DLD1 (cell line): ENCODE results near the gene VRK3.
"Not testable (repeated sequence)": the region's sequence is repeated elsewhere in the genome, so short reads cannot be mapped to it uniquely, and the experiment has no call there.

ENCODE experiments used
- in situ Hi-C: cut with HindIII; loops from 2 replicates; pipeline ENCODE4 v1.10.0; 2017; ENCODE audit warnings: low sequenced_read_pairs

The VRK3 gene

DNA sequence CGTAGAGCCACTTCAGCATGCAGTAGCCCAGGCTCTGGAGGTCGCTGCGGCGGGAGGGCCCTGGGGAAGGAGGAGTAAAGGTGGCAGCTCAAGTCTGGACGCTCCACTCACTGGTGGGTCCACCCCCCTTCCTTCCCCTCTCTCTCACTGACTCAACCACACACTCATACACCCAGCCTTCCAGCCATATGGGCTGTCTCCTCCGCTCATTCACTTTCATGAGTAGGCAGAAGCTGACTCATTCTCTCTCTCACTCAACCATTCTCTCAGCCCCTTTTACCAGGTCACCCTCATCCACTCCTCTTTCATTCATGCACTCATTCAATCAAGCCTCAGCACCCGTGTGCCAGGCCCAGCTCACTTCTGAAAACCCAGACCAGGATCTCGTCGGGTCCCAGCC, 36.7 kb downstream of the VRK3 start:
- in situ Hi-C loops: no loop called here

DNA sequence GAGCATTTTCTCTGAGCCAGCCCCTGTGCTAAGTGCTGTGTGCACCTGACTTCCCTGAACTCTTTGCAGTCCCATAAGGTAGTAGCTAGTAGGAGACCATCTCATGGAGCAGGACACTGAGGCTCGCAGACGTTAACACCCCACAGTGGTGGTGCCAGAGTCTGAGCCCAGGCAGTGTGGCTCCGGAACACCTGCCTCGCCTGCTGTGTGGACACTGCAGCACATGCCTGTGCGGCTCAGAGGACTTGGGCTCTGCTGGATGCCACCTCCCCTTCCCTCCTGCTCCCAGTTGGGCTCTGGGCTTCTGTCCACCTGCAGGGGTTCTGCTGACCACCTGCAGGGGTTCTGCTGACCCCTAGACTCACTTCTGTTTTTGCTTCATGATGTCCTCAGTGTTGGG, 37.2 kb downstream of the VRK3 start:
- in situ Hi-C loops: no loop called here

DNA sequence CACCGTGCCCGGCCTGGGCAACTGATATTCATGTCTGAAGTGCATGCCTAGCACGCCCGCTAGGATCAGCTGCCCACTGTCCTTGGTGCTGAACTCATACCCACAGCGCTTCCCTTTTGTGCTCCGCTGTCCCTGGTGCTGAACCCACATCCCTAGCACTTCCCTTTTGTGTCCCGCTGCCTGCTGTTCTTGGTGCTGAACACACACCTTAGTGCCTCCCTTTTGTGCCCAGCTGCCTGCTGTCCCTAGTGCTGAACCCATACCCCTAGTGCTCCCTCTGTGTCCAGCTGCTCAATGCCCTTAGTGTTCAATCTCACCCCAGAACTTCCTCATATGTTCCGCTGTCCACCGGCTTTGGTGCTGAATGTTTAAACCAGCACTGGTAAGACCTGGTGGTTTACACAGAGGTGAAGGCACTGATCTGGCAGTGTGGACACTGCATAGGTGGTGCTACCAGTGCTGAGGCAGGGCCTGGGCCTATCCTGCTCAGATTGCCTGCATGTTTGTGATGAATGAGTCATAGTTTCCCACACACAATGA, 37.9 kb downstream of the VRK3 start:
- in situ Hi-C loops: no loop called here

DNA sequence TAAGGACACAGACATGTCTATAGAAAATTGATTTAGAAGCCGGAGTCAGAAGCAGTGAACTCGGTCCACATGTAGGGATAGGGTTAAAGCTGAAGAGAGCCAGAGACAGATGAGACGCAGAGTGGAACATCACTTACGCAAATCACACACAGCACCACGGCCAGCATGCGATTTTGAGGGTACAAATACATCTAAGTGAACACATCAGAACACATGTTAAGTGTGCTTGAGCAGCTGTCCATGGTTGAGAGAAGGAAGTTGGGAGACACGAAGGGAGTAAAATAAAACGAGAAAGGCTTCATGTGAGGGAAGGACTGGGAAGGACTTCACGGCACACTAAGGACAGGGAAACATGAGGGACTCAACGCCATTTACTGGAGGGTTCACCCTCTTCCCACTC, 38.8 kb downstream of the VRK3 start:
- in situ Hi-C loops: no loop called here

DNA sequence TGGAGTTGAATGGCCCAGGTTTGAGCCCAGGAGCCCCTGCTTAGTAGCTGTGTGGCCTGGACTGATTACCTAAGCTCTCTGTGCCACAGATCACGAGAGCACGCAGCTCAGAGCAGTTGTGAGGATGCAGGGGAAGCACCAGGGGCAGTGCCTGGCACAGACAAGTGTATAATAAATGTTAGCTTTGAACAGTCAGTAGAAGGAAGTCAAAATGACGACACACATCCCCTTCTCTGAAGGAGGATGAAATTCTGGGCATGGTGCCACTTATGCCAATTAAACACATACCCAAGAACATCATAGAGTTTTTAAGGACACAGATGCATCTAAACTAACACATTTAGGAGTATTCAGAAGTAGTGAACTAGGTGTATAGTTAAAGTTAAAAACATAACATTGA, 39.3 kb downstream of the VRK3 start:
- in situ Hi-C loops: no loop called here

DNA sequence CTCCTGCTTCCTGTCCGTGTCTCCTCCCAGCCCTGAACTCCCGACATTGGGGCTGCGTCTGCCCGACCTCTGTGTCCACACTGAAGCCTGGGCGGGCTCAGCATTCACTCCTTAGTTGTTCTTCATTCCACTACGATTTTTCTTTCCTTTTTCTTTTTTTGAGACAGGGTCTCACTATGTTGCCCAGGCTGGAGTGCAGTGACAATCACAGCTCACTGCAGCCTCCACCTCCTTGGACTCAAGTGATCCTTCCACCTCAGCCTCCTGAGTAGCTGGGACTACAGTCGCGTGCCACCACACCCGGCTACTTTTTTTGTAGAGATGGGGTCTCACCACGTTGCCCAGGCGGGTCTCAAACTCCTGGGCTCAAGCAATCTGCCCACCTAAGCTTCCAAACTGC, 40.7 kb downstream of the VRK3 start:
- in situ Hi-C loops: no loop called here

DNA sequence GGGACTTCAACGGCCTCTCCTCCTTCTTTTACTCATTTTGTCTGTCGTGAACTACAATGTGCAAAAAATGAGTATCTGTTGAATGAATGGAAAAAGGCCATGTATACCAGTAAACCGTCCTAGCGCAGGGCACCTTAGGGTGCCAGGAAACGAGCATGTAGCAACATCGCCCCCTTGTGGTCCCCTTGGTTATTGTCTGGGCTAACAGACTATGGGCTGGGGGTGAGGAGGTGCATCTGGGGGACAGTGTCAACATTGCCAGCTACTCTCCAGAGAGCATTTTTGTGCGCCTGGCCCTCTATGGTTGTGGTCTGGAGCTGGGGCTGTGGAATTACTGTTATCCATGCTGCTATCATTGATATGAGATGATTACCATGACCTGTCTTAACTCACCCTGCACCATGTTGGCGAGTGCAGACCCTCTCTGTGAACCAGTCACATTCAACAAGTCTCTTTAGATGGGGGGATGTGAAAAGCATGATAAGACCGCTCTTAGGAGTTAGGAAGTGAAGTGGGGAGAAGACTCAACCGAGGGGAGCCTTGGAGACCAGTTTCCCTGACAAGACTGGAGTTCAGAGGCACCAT, 41.4 kb downstream of the VRK3 start:
- in situ Hi-C loops: no loop called here

DNA sequence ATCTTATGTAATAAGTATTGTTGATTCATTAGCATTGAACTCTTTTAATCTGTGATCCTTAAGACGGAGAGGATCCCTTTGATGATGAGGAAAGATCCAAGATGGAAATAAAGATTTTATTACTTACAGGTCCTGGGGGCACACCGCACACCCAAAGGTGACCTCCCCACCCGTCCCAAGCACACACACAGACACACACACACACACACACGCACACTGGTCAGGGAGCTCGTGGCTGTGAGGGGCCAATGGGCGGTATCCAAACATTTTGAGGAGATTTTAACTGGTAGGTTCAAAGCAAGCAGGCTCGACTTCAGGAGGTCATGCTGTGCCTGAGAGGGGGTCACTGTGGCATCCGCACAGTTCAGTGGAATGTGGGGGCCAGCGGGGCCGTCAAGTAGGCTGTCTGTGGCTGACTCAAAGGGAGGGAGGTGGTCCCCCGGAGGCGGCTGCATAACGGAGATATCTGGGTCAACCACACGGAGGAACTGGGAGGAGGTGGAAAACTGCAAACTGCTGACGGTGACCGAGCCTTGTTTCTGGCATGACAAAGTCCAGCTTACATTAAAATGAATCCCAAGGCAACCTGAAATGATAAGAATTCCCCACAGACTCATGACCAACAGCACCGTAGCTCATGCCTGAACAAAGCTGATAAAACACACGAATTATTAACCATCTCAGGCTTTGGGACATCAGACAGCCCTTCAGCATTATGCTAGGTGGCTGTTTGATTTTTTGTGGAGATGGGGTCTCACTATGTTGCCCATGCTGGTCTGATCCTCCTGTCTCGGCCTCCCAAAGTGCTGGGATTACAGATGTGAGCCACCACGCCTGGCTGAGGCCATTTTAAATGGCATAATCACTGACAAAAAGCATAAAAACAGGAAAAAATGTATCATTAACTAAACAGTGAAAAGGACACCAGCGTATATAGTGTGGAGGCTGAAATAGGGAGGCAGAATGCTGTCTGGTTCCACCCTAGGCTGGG, 43.3 kb downstream of the VRK3 start:
- in situ Hi-C loops: no loop called here

DNA sequence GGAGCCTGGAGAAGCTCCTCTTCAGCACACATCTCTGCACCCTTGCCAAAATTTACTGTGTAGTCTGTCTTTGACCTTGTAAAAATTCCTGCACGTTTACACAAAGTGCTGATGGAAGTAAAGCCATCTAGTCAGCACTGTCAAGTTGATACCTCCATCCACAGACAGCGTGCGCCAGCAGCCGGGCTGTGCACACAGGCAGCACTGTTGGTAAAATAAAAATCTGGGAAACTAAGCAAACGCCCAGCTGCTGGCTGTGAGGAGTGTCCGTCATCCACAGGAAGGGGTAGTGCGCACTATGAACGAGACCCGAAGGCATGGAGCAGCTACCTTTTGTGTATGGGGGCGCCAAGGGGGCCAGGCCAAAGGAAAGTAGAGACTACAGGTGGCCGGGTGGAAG, 46.8 kb downstream of the VRK3 start:
- in situ Hi-C loops: no loop called here

DNA sequence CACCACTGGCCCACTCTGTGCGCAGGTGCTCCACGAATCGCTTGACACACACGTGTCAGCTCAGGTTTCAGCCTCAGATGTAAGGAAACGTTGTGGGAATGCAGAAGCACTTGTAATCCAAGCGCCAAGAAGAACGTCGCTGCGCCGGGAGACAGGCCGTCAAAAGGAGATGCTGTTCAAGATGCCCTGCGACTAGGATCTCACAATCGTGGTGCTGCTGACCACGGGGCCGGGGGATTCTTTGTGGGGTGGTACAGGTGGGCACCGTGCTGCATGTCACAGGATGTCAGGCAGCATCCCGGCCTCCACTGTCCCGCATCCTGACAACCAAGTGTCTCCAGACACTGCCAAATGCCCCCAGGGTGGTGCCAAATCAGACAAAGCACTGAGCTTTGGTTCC, 47.3 kb downstream of the VRK3 start:
- in situ Hi-C loops: no loop called here

DNA sequence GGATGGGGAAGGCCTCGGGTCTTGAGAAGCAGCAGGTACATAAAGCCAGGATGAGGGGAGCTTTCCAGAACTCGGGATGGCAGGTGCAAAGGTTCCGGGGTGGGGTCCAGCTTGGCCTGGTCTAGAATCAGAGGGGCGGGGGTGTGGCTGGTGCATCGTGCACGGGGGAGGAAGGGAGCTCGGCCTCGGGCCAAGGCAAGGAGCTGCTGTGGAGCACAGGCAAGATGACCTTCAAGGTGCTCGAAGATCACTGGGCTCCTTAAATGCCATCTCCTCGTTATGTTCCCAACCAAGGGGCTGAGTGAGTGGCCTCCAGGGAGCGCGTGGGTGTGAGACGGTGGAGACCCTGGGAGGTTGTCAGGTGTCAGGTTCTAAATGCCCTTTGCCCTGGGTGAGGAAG, 48.1 kb downstream of the VRK3 start:
- in situ Hi-C loops: no loop called here

DNA sequence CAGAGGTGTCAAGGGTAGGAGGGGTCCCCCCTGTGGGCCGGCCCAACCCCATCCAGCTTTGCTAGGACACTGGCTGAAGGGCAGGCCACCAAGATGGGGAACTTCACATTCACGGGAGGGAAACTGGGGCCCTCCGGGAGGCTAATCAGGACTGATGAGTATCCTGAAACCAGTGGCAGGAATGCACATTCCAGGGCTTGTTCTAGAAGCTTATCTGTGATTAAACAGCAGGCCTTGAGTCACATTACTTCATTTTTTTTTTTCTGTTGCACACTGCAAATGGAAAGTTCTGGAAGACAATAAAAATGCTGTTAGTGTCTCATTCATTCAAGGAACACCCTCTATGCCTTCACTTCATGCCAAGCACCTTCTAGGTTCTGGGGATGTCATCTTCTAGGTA, 48.7 kb downstream of the VRK3 start:
- in situ Hi-C loops: no loop called here

DNA sequence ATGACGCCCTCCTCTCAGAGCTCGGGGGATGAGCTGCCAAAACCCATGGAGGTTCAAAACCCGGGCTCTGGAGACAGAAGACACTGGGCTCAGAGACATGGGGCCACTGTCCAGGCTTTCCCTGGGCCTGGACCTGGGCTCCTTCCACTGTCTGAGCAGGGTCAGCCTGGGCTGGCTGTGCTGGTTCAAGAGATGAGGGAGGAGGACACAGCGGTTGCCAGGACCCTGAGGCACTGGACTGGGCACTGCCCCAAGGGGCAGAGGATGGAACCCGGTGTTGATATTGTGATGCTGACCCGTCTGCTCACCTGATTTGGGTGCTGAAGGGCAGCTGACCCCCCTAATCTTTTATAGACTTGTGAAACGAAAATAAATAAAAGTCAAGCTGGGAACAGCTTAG, 50.1 kb downstream of the VRK3 start:
- in situ Hi-C loops: no loop called here

DNA sequence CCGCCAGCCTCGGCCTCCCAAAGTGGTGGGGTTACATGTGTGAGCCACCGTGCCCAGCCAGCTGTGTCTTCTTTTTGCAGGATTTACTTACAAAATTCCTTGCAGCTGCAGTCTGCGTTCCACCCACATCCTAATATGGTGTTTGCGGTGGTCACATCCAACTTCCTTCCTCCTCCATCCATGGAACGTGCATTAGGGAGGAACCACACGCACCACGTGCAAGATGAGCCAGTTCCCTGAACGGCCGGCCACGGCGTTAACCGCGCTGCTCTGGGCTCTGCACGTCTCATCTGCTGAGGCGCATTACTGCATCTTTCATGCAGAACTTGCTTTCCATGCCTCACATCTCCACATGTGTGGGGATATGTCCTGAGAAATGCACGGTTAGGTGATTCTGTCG, 51.2 kb downstream of the VRK3 start:
- in situ Hi-C loops: no loop called here

DNA sequence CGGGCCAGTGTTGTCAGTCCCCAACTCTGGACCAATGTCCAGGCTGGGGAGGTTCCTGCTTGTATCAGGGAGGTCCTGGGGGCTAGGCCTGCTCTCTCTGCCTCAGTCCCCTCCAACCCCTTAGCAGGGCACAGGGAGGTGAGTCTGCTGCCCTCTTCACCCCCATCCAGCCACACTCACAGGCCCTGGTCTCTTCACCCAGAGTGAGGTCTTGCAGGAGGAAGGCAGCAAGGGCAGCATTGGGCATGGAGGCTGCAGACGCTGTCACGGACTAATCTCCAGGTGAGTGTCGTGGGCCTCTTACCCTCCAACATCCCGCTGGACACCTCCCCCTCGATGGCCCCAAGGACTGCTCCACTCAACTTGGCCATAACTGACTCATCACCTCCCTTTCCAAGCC, 52.3 kb downstream of the VRK3 start:
- in situ Hi-C loops: no loop called here

DNA sequence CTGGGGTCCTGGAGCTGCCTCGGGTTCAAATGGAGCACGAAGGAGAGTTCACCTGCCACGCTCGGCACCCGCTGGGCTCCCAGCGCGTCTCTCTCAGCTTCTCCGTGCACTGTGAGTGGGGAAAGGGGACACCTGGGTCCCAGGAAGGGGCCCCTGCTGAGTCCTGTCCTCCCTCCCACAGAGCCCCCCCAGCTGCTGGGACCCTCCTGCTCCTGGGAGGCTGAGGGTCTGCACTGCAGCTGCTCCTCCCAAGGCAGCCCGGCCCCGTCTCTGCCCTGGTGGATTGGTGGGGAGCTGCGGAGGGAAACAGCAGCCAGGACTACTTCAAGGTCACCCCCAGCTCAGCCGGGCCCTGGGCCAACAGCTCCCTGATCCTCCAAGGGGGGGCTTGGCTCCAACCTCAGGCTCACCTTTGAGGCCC, 53.2 kb downstream of the VRK3 start:
- in situ Hi-C loops: no loop called here

DNA sequence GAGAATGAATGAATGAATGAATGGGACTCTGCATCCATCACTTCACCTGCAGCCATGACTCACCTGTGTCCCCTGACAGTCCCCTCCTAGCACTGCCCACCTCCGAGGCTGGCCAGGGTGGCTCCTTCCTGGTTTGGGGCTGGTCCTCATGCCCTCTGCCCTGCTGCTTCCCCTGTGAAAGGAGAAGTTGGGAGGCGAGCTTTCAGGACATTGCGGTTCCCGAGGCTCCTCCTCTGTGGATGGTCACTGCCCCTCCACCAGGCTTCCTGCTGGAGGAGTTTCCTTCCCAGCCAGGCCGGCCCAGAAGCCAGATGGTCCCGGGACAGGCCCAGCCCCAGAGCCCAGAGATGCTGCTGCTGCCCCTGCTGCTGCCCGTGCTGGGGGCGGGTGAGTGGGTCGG, 55.8 kb downstream of the VRK3 start:
- in situ Hi-C loops: not testable (repeated sequence)

DNA sequence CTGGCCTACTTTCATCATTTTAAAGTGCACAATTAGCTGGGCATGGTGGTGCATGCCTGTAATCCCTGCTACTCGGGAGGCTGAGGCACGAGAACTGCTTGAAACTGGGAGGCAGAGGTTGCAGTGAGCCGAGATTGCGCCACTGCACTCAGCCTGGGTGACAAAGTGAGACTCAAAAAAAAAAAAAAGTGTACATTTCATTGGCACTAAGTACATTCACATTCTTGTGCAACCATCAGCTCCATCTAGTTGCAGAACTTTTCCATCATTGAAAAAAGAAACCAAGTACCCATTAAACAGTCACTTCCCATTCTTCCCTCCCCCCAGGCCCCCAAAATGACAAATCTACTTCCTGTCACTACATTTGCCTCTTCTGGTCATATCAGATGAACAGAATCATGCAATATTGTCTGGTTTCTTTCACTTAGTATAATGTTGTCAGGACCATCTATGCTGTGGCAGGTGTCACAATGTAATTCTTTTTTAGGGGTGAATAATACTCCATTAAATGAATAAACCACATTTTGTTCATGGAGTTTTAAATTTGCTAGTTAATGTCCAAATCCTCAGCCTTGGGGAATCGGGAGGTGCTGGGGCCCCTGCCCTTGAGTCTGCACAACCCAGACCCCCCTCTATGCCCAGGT, 56.8 kb downstream of the VRK3 start:
- in situ Hi-C loops: no loop called here

DNA sequence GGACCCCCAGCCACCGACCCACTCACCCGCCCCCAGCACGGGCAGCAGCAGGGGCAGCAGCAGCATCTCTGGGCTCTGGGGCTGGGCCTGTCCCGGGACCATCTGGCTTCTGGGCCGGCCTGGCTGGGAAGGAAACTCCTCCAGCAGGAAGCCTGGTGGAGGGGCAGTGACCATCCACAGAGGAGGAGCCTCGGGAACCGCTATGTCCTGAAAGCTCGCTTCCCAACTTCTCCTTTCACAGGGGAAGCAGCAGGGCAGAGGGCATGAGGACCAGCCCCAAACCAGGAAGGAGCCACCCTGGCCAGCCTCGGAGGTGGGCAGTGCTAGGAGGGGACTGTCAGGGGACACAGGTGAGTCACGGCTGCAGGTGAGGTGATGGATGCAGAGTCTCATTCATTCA, 64.2 kb downstream of the VRK3 start, which contains the start of gene SIGLEC11:
Gene SIGLEC11, minus strand, starts transcription at position 193 of the 400 bp plus-strand sequence. Its CDS starts 91 bp downstream, at position 102.
- in situ Hi-C loops: not testable (repeated sequence)

DNA sequence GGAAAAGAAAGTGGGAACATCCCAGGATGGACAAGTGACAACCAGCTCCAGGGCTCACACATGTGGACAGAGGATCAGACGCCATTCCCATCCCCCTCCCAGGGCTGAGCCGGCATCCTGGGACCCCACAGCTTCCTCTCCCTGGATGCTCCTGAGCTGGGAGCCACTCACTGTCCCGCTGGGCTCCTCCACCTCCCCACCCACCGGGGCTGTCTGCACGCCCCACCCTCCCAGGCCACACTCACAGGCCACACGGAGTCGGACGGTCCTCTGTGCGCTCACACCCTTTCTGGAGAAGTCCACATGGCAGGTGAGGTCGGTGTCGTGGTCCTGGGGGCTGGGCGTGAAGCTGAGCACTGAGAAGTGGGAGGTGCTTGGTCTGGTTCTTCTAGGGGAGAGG, 65.3 kb downstream of the VRK3 start:
- in situ Hi-C loops: not testable (repeated sequence)

DNA sequence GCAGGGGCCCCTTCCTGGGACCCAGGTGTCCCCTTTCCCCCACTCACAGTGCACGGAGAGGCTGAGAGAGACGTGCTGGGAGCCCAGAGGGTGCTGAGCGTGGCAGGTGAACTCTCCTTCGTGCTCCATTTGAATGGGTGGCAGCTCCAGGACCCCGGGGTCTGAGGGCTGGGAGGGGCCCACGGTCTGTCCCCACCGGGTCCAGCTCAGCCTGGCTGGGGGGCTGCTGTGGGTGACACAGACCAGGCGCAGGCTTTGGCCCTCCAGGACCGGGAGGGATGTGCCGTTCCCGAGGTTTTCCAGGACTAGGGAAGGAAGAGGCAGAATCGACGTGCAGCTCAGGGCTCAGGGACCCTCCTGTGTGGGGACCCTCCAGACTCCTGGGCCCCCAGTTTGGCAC, 66.6 kb downstream of the VRK3 start:
- in situ Hi-C loops: not testable (repeated sequence)

DNA sequence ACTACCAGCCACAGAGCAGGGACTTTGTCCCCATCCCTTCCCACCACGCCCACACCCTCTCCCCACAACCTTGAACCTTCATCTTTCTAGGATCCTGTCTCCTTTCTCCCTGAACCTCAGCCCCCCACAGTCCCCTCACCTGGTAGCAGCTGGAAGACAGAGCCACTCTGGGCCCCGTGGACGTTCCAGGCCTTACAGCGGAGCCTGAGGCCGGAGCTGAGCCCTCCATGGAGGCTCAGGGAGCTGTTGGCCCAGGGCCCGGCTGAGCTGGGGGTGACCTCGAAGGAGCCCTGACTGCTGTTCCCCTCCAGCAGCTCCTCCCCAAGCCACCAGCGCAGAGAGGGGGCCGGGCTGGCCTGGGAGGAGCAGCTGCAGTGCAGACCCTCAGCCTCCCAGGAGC, 67.0 kb downstream of the VRK3 start:
- in situ Hi-C loops: not testable (repeated sequence)
